GM19328 (cell line): ENCODE measurements around the gene ADIRF.
"Not testable (repeated sequence)": the region's sequence is repeated elsewhere in the genome, so short reads cannot be mapped to it uniquely, and the experiment has no call there.

Experiments used
- ATAC-seq: cut with Tn5 transposase; IDR thresholded peaks from one replicate; pipeline ENCODE4 v1.9.1; 2021; ENCODE audit warnings: mild to moderate bottlenecking, moderate library complexity; ENCODE audit not compliant: unreplicated experiment

Gene ADIRF

GRCh38 chr10:87019504-87019903, 51.2 kb downstream of the ADIRF start:
- ATAC-seq: not testable (repeated sequence)

GRCh38 chr10:87020056-87020455, 51.8 kb downstream of the ADIRF start, which contains the start of gene FAM25A:
Gene FAM25A, plus strand, starts transcription at chr10:87020294. Its CDS starts 31 bp downstream, at chr10:87020325.
- not testable (repeated sequence) for ATAC-seq
